ENCODE results near the gene MPPE1.

DNA sequence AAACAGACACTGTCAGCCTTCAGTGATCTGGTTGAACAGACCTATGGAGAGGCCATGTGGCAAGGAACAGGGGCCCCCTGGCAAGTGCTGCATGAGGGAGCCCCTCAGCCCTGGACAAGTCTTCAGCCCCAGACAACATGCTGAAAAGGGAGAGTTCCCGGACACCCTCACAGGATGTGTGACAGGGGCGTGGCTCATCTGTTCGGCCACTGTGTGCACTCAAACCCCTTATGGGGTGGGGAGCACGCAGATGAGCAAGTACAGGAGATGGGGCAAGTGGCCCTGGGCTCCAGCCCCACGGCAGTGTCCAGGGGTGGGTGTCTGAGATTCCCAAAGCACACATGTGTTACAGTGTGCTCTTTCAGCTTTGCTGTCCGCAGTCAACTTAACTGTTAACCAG lies 35.4 kb upstream of the MPPE1 start:
- TF ChIP-seq, protein P1, sequence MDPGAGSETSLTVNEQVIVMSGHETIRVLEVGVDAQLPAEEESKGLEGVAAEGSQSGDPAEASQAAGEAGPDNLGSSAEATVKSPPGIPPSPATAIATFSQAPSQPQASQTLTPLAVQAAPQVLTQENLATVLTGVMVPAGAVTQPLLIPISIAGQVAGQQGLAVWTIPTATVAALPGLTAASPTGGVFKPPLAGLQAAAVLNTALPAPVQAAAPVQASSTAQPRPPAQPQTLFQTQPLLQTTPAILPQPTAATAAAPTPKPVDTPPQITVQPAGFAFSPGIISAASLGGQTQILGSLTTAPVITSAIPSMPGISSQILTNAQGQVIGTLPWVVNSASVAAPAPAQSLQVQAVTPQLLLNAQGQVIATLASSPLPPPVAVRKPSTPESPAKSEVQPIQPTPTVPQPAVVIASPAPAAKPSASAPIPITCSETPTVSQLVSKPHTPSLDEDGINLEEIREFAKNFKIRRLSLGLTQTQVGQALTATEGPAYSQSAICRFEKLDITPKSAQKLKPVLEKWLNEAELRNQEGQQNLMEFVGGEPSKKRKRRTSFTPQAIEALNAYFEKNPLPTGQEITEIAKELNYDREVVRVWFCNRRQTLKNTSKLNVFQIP (CRISPR knock-in tag; IDR thresholded peaks at IDR 0.05; ENCODE audit: borderline replicate concordance, low read depth) = no peak
- TF ChIP-seq ARNTL (CRISPR knock-in tag; IDR thresholded peaks at IDR 0.05; ENCODE audit: borderline replicate concordance, low read depth) (no peak), ISL1 (CRISPR knock-in tag; IDR thresholded peaks at IDR 0.05) (no peak), CSRNP3 (CRISPR knock-in tag; IDR thresholded peaks at IDR 0.05) (no peak), OSR1 (CRISPR knock-in tag; IDR thresholded peaks at IDR 0.05) (no peak), SNAI2 (CRISPR knock-in tag; IDR thresholded peaks at IDR 0.05) (no peak), CSDC2 (CRISPR knock-in tag; IDR thresholded peaks at IDR 0.05) (no peak), ZFP30 (CRISPR knock-in tag; IDR thresholded peaks at IDR 0.05) (no peak), CREB5 (CRISPR knock-in tag; IDR thresholded peaks at IDR 0.05; ENCODE audit: low read depth) (no peak), ESRRG (CRISPR knock-in tag; IDR thresholded peaks at IDR 0.05) (no peak), BACH2 (CRISPR knock-in tag; IDR thresholded peaks at IDR 0.05; ENCODE audit: borderline replicate concordance) (no peak), ZNF70 (CRISPR knock-in tag; IDR thresholded peaks at IDR 0.05) (no peak)
- TF ChIP-seq, protein P2, sequence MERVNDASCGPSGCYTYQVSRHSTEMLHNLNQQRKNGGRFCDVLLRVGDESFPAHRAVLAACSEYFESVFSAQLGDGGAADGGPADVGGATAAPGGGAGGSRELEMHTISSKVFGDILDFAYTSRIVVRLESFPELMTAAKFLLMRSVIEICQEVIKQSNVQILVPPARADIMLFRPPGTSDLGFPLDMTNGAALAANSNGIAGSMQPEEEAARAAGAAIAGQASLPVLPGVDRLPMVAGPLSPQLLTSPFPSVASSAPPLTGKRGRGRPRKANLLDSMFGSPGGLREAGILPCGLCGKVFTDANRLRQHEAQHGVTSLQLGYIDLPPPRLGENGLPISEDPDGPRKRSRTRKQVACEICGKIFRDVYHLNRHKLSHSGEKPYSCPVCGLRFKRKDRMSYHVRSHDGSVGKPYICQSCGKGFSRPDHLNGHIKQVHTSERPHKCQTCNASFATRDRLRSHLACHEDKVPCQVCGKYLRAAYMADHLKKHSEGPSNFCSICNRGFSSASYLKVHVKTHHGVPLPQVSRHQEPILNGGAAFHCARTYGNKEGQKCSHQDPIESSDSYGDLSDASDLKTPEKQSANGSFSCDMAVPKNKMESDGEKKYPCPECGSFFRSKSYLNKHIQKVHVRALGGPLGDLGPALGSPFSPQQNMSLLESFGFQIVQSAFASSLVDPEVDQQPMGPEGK (CRISPR knock-in tag; IDR thresholded peaks at IDR 0.05; ENCODE audit: borderline replicate concordance) = no peak
